ENCODE results near the gene PIP4K2B. TPM values are rescaled to one million over a fixed set of nuclear protein-coding genes. Genes with fewer than 3 reads are reported as not detected.

Gene PIP4K2B
- total RNA-seq, 2 donors from 2014 or later, result 28.2 to 33.5 TPM

- H3K9me3 ChIP-seq (ENCODE audit: control insufficient read depth, low read length, poor library complexity, severe bottlenecking), result no peaks in the 10 kb centered on the region
- Mint-ChIP-seq H3K27ac (no peak overlapping the region), H3K36me3 (ENCODE audit: low read depth) (peaks cover 13% of the 10 kb centered on the region), H3K27me3 (peaks cover 48% of the 10 kb centered on the region), H3K4me1 (peaks cover 46% of the 10 kb centered on the region), H3K4me3 (peak overlapping the region; percentile 88)
- peak in 1 of 3 donors; percentile 31 for DNase-seq
- no peak for ATAC-seq
These were observed 51.8 kb downstream of the PIP4K2B start for GRCh38 chr17:38747463-38748148.

- H3K4me3 Mint-ChIP-seq, result peak overlapping the region; percentile 88
- no peak overlapping the region for H3K27ac Mint-ChIP-seq
- ATAC-seq, result no peak
- DNase-seq, result no peak
- peaks cover 10% of the 10 kb centered on the region for H3K36me3 Mint-ChIP-seq (ENCODE audit: low read depth)
- peaks cover 55% of the 10 kb centered on the region for H3K27me3 Mint-ChIP-seq
- no peaks in the 10 kb centered on the region for H3K9me3 ChIP-seq (ENCODE audit: control insufficient read depth, low read length, poor library complexity, severe bottlenecking)
- H3K4me1 Mint-ChIP-seq, result peaks cover 41% of the 10 kb centered on the region
These were observed 52.4 kb downstream of the PIP4K2B start for GRCh38 chr17:38746849-38747462.

- Mint-ChIP-seq H3K27ac (no peak overlapping the region), H3K27me3 (peaks cover 55% of the 10 kb centered on the region)
- no peaks in the 10 kb centered on the region for H3K9me3 ChIP-seq (ENCODE audit: control insufficient read depth, low read length, poor library complexity, severe bottlenecking)
These were observed 53.1 kb downstream of the PIP4K2B start for GRCh38 chr17:38746004-38746848.

GRCh38 chr17:38745545-38745944, 53.8 kb downstream of the PIP4K2B start:
- peaks cover 8% of the 10 kb centered on the region for H3K36me3 Mint-ChIP-seq (ENCODE audit: low read depth)

More at GRCh38 chr17:38746004-38746848, 53.1 kb downstream of the PIP4K2B start:
- peak overlapping the region; percentile 88 for H3K4me3 Mint-ChIP-seq
- ATAC-seq (no peak), DNase-seq (no peak)
- peaks cover 8% of the 10 kb centered on the region for H3K36me3 Mint-ChIP-seq (ENCODE audit: low read depth)
- peaks cover 35% of the 10 kb centered on the region for H3K4me1 Mint-ChIP-seq

GRCh38 chr17:38743556-38744171, 55.7 kb downstream of the PIP4K2B start:
- Mint-ChIP-seq H3K4me3 (no peak overlapping the region), H3K36me3 (ENCODE audit: low read depth) (peaks cover 8% of the 10 kb centered on the region), H3K27me3 (peaks cover 36% of the 10 kb centered on the region), H3K4me1 (peaks cover 18% of the 10 kb centered on the region), H3K27ac (no peak overlapping the region)
- no peaks in the 10 kb centered on the region for H3K9me3 ChIP-seq (ENCODE audit: control insufficient read depth, low read length, poor library complexity, severe bottlenecking)
- no peak for ATAC-seq
- no peak for DNase-seq

More at GRCh38 chr17:38745545-38745944, 53.8 kb downstream of the PIP4K2B start:
- ATAC-seq, result no peak
- Mint-ChIP-seq H3K4me1 (peaks cover 28% of the 10 kb centered on the region), H3K27ac (no peak overlapping the region), H3K27me3 (peaks cover 48% of the 10 kb centered on the region), H3K4me3 (no peak overlapping the region)
- H3K9me3 ChIP-seq (ENCODE audit: control insufficient read depth, low read length, poor library complexity, severe bottlenecking), result no peaks in the 10 kb centered on the region
- DNase-seq, result no peak

GRCh38 chr17:38742411-38743308, 56.7 kb downstream of the PIP4K2B start:
- H3K36me3 Mint-ChIP-seq (ENCODE audit: low read depth), result peaks cover 6% of the 10 kb centered on the region
- H3K27ac Mint-ChIP-seq, result no peak overlapping the region
- H3K4me3 Mint-ChIP-seq, result no peak overlapping the region
- peaks cover 36% of the 10 kb centered on the region for H3K27me3 Mint-ChIP-seq
- H3K9me3 ChIP-seq (ENCODE audit: control insufficient read depth, low read length, poor library complexity, severe bottlenecking), result no peaks in the 10 kb centered on the region
- DNase-seq (no peak), ATAC-seq (peak; percentile 53)
- H3K4me1 Mint-ChIP-seq, result peaks cover 15% of the 10 kb centered on the region

GRCh38 chr17:38741921-38742410, 57.4 kb downstream of the PIP4K2B start:
- ATAC-seq, result no peak
- H3K27me3 Mint-ChIP-seq, result peaks cover 36% of the 10 kb centered on the region
- no peak overlapping the region for H3K27ac Mint-ChIP-seq

GRCh38 chr17:38741461-38741860, 57.9 kb downstream of the PIP4K2B start:
- Mint-ChIP-seq H3K27me3 (peaks cover 31% of the 10 kb centered on the region), H3K27ac (no peak overlapping the region), H3K4me1 (peaks cover 10% of the 10 kb centered on the region), H3K36me3 (ENCODE audit: low read depth) (peaks cover 6% of the 10 kb centered on the region), H3K4me3 (no peak overlapping the region)
- no peak for ATAC-seq
- DNase-seq, result no peak
- no peaks in the 10 kb centered on the region for H3K9me3 ChIP-seq (ENCODE audit: control insufficient read depth, low read length, poor library complexity, severe bottlenecking)

More at GRCh38 chr17:38741921-38742410, 57.4 kb downstream of the PIP4K2B start:
- H3K36me3 Mint-ChIP-seq (ENCODE audit: low read depth), result peaks cover 6% of the 10 kb centered on the region
- H3K9me3 ChIP-seq (ENCODE audit: control insufficient read depth, low read length, poor library complexity, severe bottlenecking), result no peaks in the 10 kb centered on the region
- H3K4me1 Mint-ChIP-seq, result peaks cover 15% of the 10 kb centered on the region
- no peak for DNase-seq
- no peak overlapping the region for H3K4me3 Mint-ChIP-seq

- Mint-ChIP-seq H3K27me3 (peaks cover 24% of the 10 kb centered on the region), H3K27ac (no peak overlapping the region), H3K4me1 (peaks cover 4% of the 10 kb centered on the region), H3K4me3 (no peak overlapping the region), H3K36me3 (ENCODE audit: low read depth) (peaks cover 2% of the 10 kb centered on the region)
- DNase-seq, result no peak
- no peak for ATAC-seq
- no peaks in the 10 kb centered on the region for H3K9me3 ChIP-seq (ENCODE audit: control insufficient read depth, low read length, poor library complexity, severe bottlenecking)
These were observed 58.5 kb downstream of the PIP4K2B start for GRCh38 chr17:38740806-38741205.

- H3K9me3 ChIP-seq (ENCODE audit: control insufficient read depth, low read length, poor library complexity, severe bottlenecking), result no peaks in the 10 kb centered on the region
- Mint-ChIP-seq H3K27me3 (peaks cover 22% of the 10 kb centered on the region), H3K27ac (no peak overlapping the region), H3K4me1 (peaks cover 8% of the 10 kb centered on the region), H3K4me3 (no peak overlapping the region), H3K36me3 (ENCODE audit: low read depth) (peaks cover 2% of the 10 kb centered on the region)
- no peak for DNase-seq
- no peak for ATAC-seq
These were observed 59.3 kb downstream of the PIP4K2B start for GRCh38 chr17:38740044-38740443.

- no peak for DNase-seq
- H3K27me3 Mint-ChIP-seq, result peaks cover 16% of the 10 kb centered on the region
- H3K4me3 Mint-ChIP-seq, result no peak overlapping the region
- H3K9me3 ChIP-seq (ENCODE audit: control insufficient read depth, low read length, poor library complexity, severe bottlenecking), result no peaks in the 10 kb centered on the region
- no peaks in the 10 kb centered on the region for H3K36me3 Mint-ChIP-seq (ENCODE audit: low read depth)
- no peak for ATAC-seq
- H3K27ac Mint-ChIP-seq, result no peak overlapping the region
- peaks cover 10% of the 10 kb centered on the region for H3K4me1 Mint-ChIP-seq
These were observed 60.1 kb downstream of the PIP4K2B start for GRCh38 chr17:38739305-38739704.

GRCh38 chr17:38738686-38739085, 60.7 kb downstream of the PIP4K2B start:
- Mint-ChIP-seq H3K4me1 (peaks cover 16% of the 10 kb centered on the region), H3K36me3 (ENCODE audit: low read depth) (no peaks in the 10 kb centered on the region), H3K27ac (no peak overlapping the region), H3K27me3 (peaks cover 13% of the 10 kb centered on the region), H3K4me3 (no peak overlapping the region)
- no peaks in the 10 kb centered on the region for H3K9me3 ChIP-seq (ENCODE audit: control insufficient read depth, low read length, poor library complexity, severe bottlenecking)
- DNase-seq (no peak), ATAC-seq (no peak)

All from T-helper 17 cell (primary cell).